MM.1S (cell line): Measurements from ENCODE around the gene THAP7.

Experiments used
- DNase-seq: peaks from one replicate; pipeline ENCODE4 v3.0.0-alpha.2; 2015
- H2AFZ ChIP-seq: fragments of 300-600 bp; sonication (generic); 2 replicates; pipeline ENCODE4 v1.6.0; 2016; ENCODE audit warnings: antibody characterized with exemption, low read length
- H3F3A ChIP-seq: fragments of 300-600 bp; sonication (generic); 2 replicates; pipeline ENCODE4 v1.6.1; 2016; ENCODE audit warnings: mild to moderate bottlenecking, antibody characterized with exemption, low read length, moderate library complexity, mixed read lengths; ENCODE audit not compliant: insufficient read depth
- H3K27ac ChIP-seq: fragments of 300-600 bp; sonication (generic); 2 replicates; pipeline ENCODE4 v1.5.1; 2016; ENCODE audit warnings: mild to moderate bottlenecking, low read length
- H3K27me3 ChIP-seq: fragments of 300-600 bp; sonication (generic); replicated peaks from 2 replicates; pipeline ENCODE4 v1.6.0; 2016; ENCODE audit warnings: low read length; ENCODE audit not compliant: insufficient read depth
- H3K36me3 ChIP-seq: fragments of 300-600 bp; sonication (generic); replicated peaks from 2 replicates; pipeline ENCODE4 v1.6.1; 2016; ENCODE audit warnings: mild to moderate bottlenecking, low read length, mixed read lengths; ENCODE audit not compliant: insufficient read depth
- H3K4me1 ChIP-seq: fragments of 300-600 bp; sonication (generic); 2 replicates; pipeline ENCODE4 v1.6.1; 2016; ENCODE audit warnings: low read length, mixed read lengths
- H3K4me2 ChIP-seq: fragments of 300-600 bp; sonication (generic); 2 replicates; pipeline ENCODE4 v1.6.0; 2016; ENCODE audit warnings: low read depth, low read length
- H3K4me3 ChIP-seq: fragments of 300-600 bp; sonication (generic); 2 replicates; pipeline ENCODE4 v1.5.1; 2016; ENCODE audit warnings: low read length, mixed read lengths
- H3K79me2 ChIP-seq: fragments of 300-600 bp; sonication (generic); 2 replicates; pipeline ENCODE4 v1.6.1; 2016; ENCODE audit warnings: mixed run types, low read length, mixed read lengths
- H3K9ac ChIP-seq: fragments of 300-600 bp; sonication (generic); 2 replicates; pipeline ENCODE4 v1.6.1; 2016; ENCODE audit warnings: low read length, mixed read lengths
- H3K9me2 ChIP-seq: fragments of 300-600 bp; sonication (generic); replicated peaks from 2 replicates; pipeline ENCODE4 v1.6.1; 2016; ENCODE audit warnings: mild to moderate bottlenecking, low read length, mixed read lengths; ENCODE audit not compliant: insufficient read depth
- H3K9me3 ChIP-seq: fragments of 300-600 bp; sonication (generic); replicated peaks from 2 replicates; pipeline ENCODE4 v1.6.1; 2016; ENCODE audit warnings: mild to moderate bottlenecking, low read length, mixed read lengths; ENCODE audit not compliant: insufficient read depth
- H4K20me1 ChIP-seq: fragments of 300-600 bp; sonication (generic); 2 replicates; pipeline ENCODE4 v1.6.1; 2016; ENCODE audit warnings: mild to moderate bottlenecking, low read length, moderate library complexity, mixed read lengths; ENCODE audit not compliant: insufficient read depth
- EZH2 ChIP-seq: fragments of 300-600 bp; sonication (generic); optimal IDR thresholded peaks from 2 replicates; pipeline ENCODE3; 2017; ENCODE audit warnings: low read depth, mild to moderate bottlenecking, antibody characterized with exemption, low read length, mixed read lengths
- EZH2phosphoT487 ChIP-seq: fragments of 300-600 bp; sonication (generic); IDR thresholded peaks from 2 replicates; pipeline ENCODE4 v1.6.1; 2018; ENCODE audit warnings: antibody characterized with exemption, low read length
- TF ChIP-seq, protein P1 (sequence below): fragments of 300-600 bp; sonication (generic); IDR thresholded peaks from 2 replicates; pipeline ENCODE4 v1.5.1; 2016; ENCODE audit warnings: antibody characterized with exemption, low read length, mixed read lengths

THAP7 gene

DNA sequence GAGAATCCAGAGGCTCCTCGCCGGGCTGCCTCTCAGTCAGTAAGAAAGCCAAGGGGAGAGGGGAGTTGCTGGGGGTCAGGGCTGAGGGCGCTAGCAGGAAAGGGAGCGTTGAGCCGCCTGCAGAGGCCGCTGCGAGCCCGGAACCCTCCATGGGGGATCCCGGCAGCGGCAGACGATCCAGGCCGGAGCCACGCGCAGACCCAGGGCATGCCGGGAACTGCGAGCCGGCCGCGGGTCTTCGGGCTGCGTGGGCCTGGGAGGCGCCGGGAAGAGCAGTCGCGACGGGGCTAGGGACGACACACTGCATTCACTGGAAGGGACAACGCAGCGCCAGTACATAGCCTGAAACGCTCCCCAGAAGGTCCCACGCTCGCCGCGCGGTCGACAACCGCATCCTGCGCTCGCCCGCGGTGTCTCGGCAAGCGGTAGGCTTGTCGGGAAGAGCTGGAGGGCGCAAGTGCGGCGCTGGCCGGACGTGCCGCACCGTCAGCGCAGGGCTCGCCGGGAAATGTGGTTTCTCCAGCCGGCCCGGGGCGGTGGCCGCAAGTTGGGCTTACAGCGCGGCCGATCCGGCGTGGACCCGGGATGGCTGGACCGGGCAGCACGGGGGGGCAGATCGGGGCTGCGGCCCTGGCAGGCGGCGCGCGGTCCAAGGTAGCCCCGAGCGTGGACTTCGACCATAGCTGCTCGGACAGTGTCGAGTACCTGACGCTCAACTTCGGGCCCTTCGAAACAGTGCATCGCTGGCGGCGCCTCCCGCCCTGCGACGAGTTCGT, 19.9 kb downstream of the THAP7 start, which contains the start of gene LZTR1:
Gene LZTR1, plus strand, starts transcription at position 511 of the 776 bp plus-strand sequence. Its CDS starts 75 bp downstream, at position 586.
- H3K4me1 ChIP-seq, result peaks cover 13% of the 10 kb centered on the region; the same call in 1 of the 2 replicates
- peak within 1 kb of the TSS; percentile 90 for H3K4me2 ChIP-seq
- H4K20me1 ChIP-seq, result no peaks in the 10 kb centered on the region
- peak within 1 kb of the TSS; percentile 76 for H3K4me3 ChIP-seq
- peak; percentile 84 for DNase-seq
- H3K79me2 ChIP-seq, result peaks cover 17% of the 10 kb centered on the region
- H3K9me2 ChIP-seq, result no peaks in the 10 kb centered on the region
- peaks cover 9% of the 10 kb centered on the region; the same call in 1 of the 2 replicates for H3K27me3 ChIP-seq
- TF ChIP-seq EZH2 (no peak), EZH2phosphoT487 (no peak)
- TF ChIP-seq, protein P1, sequence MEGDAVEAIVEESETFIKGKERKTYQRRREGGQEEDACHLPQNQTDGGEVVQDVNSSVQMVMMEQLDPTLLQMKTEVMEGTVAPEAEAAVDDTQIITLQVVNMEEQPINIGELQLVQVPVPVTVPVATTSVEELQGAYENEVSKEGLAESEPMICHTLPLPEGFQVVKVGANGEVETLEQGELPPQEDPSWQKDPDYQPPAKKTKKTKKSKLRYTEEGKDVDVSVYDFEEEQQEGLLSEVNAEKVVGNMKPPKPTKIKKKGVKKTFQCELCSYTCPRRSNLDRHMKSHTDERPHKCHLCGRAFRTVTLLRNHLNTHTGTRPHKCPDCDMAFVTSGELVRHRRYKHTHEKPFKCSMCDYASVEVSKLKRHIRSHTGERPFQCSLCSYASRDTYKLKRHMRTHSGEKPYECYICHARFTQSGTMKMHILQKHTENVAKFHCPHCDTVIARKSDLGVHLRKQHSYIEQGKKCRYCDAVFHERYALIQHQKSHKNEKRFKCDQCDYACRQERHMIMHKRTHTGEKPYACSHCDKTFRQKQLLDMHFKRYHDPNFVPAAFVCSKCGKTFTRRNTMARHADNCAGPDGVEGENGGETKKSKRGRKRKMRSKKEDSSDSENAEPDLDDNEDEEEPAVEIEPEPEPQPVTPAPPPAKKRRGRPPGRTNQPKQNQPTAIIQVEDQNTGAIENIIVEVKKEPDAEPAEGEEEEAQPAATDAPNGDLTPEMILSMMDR, result peak; percentile 60
- no peaks in the 10 kb centered on the region for H3F3A ChIP-seq
- peak within 1 kb of the TSS; percentile 74 for H3K9ac ChIP-seq
- peak within 1 kb of the TSS; percentile 62; the same call in 1 of the 2 replicates for H3K27ac ChIP-seq
- no peaks in the 10 kb centered on the region for H3K9me3 ChIP-seq
- peak within 1 kb of the TSS; percentile 76 for H2AFZ ChIP-seq
- no peaks in the 10 kb centered on the region for H3K36me3 ChIP-seq

DNA sequence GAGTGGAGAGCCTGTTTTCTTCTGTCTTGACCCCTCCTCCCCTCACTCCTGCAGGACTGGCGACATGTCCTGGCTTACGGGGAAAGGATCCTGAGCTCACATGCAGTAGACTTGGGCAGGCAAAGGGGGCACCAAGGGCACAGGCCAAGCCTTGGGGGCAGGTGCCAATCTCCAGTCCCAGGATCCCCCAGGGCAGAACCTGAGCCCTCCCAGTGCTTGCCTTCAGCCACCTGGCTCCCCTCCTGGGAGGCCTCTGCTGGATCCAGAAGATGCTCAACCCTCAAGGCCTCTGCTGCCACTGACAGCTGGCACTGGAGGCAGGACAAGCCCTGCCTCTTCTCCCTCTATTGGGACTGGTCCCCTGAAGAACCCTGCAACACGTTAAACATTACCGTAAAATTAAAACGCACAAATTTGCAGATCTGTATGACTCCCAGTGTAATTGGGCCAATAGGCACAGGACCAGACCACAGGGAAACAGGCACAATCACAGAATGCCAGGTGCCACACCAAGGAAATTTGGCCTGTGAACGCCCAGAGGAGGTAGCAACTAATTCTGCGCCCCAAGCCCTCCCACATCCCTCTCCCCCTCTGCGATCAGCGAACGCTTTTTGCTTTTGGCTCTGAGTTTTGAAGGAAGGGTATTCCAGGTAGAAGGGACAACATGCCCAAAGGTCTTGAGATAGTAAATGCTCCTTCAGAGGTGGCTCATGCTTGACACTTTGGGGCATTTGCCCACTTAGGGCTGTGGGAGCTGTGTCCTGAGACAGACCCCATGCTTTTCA, 20.8 kb downstream of the THAP7 start:
- peaks cover 10% of the 10 kb centered on the region; the same call in 1 of the 2 replicates for H3K27me3 ChIP-seq
- no peaks in the 10 kb centered on the region for H3K9me2 ChIP-seq
- peak overlapping the region; percentile 76 for H3K4me3 ChIP-seq
- peak overlapping the region; percentile 90 for H3K4me2 ChIP-seq
- no peaks in the 10 kb centered on the region for H3K9me3 ChIP-seq
- peak overlapping the region; percentile 76 for H2AFZ ChIP-seq
- peaks cover 17% of the 10 kb centered on the region for H3K79me2 ChIP-seq
- no peaks in the 10 kb centered on the region for H3K36me3 ChIP-seq
- no peaks in the 10 kb centered on the region for H4K20me1 ChIP-seq
- H3K9ac ChIP-seq, result peak overlapping the region; percentile 74
- peak overlapping the region; percentile 62; the same call in 1 of the 2 replicates for H3K27ac ChIP-seq
- no peak for DNase-seq
- TF ChIP-seq EZH2 (no peak), EZH2phosphoT487 (no peak)
- TF ChIP-seq, protein P1, result no peak
- no peaks in the 10 kb centered on the region for H3F3A ChIP-seq
- H3K4me1 ChIP-seq, result peaks cover 13% of the 10 kb centered on the region; the same call in 1 of the 2 replicates

DNA sequence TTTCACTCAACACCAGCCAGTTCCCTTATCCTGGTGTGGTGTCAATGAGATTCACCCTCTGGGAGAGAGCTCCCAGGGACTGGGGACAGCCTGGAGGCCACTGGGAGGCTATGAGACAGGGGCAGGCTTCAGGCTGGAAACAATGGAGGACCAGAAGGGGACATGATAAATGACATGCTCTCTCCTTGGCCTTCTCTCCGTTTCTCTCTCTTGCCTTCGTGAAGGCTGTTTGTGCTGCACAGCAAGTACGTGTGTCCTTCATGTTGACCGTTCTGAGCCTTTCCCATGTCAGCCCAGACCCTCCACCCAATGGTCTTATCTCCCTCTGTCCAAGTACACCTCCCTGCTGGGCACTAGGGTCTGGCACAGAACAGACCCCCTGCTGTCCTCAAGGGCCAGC, 21.4 kb downstream of the THAP7 start:
- no peak overlapping the region for H3K27ac ChIP-seq
- peaks cover 17% of the 10 kb centered on the region for H3K79me2 ChIP-seq
- H3K9ac ChIP-seq, result no peak overlapping the region
- no peak for DNase-seq
- H4K20me1 ChIP-seq, result no peaks in the 10 kb centered on the region
- no peaks in the 10 kb centered on the region for H3K36me3 ChIP-seq
- no peaks in the 10 kb centered on the region for H3K9me2 ChIP-seq
- H2AFZ ChIP-seq, result no peak overlapping the region
- TF ChIP-seq, protein P1, result no peak
- TF ChIP-seq EZH2, result no peak
- no peak for TF ChIP-seq EZH2phosphoT487
- H3K4me3 ChIP-seq, result no peak overlapping the region
- H3K4me1 ChIP-seq, result peaks cover 13% of the 10 kb centered on the region; the same call in 1 of the 2 replicates
- no peak overlapping the region for H3K4me2 ChIP-seq
- H3K27me3 ChIP-seq, result peaks cover 16% of the 10 kb centered on the region; the same call in 1 of the 2 replicates
- H3K9me3 ChIP-seq, result no peaks in the 10 kb centered on the region
- H3F3A ChIP-seq, result no peaks in the 10 kb centered on the region
